ENCODE results near the gene UNC45B.

The UNC45B gene

DNA sequence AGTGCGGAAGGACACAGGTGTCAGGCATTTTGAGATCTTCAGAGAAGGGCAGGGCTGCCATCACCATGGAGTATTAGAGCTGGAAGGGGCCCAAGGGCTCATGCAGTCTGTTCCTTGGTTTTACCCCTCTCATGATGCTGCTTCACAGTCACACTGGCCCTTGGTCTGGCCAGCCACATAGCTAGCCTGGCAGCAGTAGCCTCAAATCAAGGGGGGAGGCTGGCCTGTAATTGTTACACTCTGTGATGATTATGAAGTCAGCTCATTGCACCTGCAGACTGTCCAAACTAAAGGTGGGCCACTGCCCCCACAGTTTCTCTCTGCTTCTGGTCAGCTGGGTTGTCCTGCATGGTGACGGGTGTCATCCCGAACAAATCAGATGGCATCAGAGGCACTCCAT, 26.3 kb upstream of the UNC45B start, which contains the start of gene FNDC8:
Gene FNDC8 (plus strand): TSS at position 301 of the 400 bp plus-strand sequence. CDS start 79 bp downstream, at position 380.
- DNase-seq = no peak
- H3K36me3 ChIP-seq (ENCODE audit: control insufficient read depth, insufficient read depth, low read length) = no peaks in the 10 kb centered on the region
- peaks cover 8% of the 10 kb centered on the region for H3K4me1 ChIP-seq (ENCODE audit: control insufficient read depth, insufficient read depth, low read length, poor library complexity, severe bottlenecking)
- H3K9me3 ChIP-seq (ENCODE audit: control insufficient read depth, low read length) = no peaks in the 10 kb centered on the region
- H3K4me3 ChIP-seq (ENCODE audit: insufficient read depth, low read depth, low read length, poor library complexity, severe bottlenecking) = no peak within 1 kb of the TSS
- H3K27ac ChIP-seq (ENCODE audit: insufficient read depth, low read length, poor library complexity, severe bottlenecking) = no peak within 1 kb of the TSS
- no peaks in the 10 kb centered on the region for H3K27me3 ChIP-seq (replicated peaks; ENCODE audit: control insufficient read depth, insufficient read depth, low read length, poor library complexity, severe bottlenecking)

GRCh38 chr17:35127751-35128514, 19.7 kb upstream of the UNC45B start:
- Histone ChIP-seq H3K27ac (ENCODE audit: insufficient read depth, low read length, poor library complexity, severe bottlenecking) (no peak overlapping the region), H3K9me3 (ENCODE audit: control insufficient read depth, low read length) (no peaks in the 10 kb centered on the region), H3K4me3 (ENCODE audit: insufficient read depth, low read depth, low read length, poor library complexity, severe bottlenecking) (no peak overlapping the region), H3K4me1 (ENCODE audit: control insufficient read depth, insufficient read depth, low read length, poor library complexity, severe bottlenecking) (no peaks in the 10 kb centered on the region), H3K27me3 (replicated peaks; ENCODE audit: control insufficient read depth, insufficient read depth, low read length, poor library complexity, severe bottlenecking) (no peaks in the 10 kb centered on the region), H3K36me3 (ENCODE audit: control insufficient read depth, insufficient read depth, low read length) (peaks cover 21% of the 10 kb centered on the region)
- no peak for DNase-seq

GRCh38 chr17:35129154-35129972, 18.3 kb upstream of the UNC45B start:
- Histone ChIP-seq H3K27ac (ENCODE audit: insufficient read depth, low read length, poor library complexity, severe bottlenecking) (no peak overlapping the region), H3K36me3 (ENCODE audit: control insufficient read depth, insufficient read depth, low read length) (peaks cover 35% of the 10 kb centered on the region), H3K4me1 (ENCODE audit: control insufficient read depth, insufficient read depth, low read length, poor library complexity, severe bottlenecking) (no peaks in the 10 kb centered on the region), H3K27me3 (replicated peaks; ENCODE audit: control insufficient read depth, insufficient read depth, low read length, poor library complexity, severe bottlenecking) (no peaks in the 10 kb centered on the region), H3K4me3 (ENCODE audit: insufficient read depth, low read depth, low read length, poor library complexity, severe bottlenecking) (no peak overlapping the region), H3K9me3 (ENCODE audit: control insufficient read depth, low read length) (no peaks in the 10 kb centered on the region)
- DNase-seq = no peak

- DNase-seq = no peak
- Histone ChIP-seq H3K4me3 (ENCODE audit: insufficient read depth, low read depth, low read length, poor library complexity, severe bottlenecking) (no peak overlapping the region), H3K27ac (ENCODE audit: insufficient read depth, low read length, poor library complexity, severe bottlenecking) (no peak overlapping the region), H3K27me3 (replicated peaks; ENCODE audit: control insufficient read depth, insufficient read depth, low read length, poor library complexity, severe bottlenecking) (no peaks in the 10 kb centered on the region), H3K36me3 (ENCODE audit: control insufficient read depth, insufficient read depth, low read length) (peaks cover 41% of the 10 kb centered on the region), H3K9me3 (ENCODE audit: control insufficient read depth, low read length) (no peaks in the 10 kb centered on the region), H3K4me1 (ENCODE audit: control insufficient read depth, insufficient read depth, low read length, poor library complexity, severe bottlenecking) (no peaks in the 10 kb centered on the region)
These were observed 17.7 kb upstream of the UNC45B start for GRCh38 chr17:35129973-35130351.

GRCh38 chr17:35130392-35130791, 17.2 kb upstream of the UNC45B start:
- no peak overlapping the region for H3K4me3 ChIP-seq (ENCODE audit: insufficient read depth, low read depth, low read length, poor library complexity, severe bottlenecking)
- no peak overlapping the region for H3K27ac ChIP-seq (ENCODE audit: insufficient read depth, low read length, poor library complexity, severe bottlenecking)
- no peaks in the 10 kb centered on the region for H3K27me3 ChIP-seq (replicated peaks; ENCODE audit: control insufficient read depth, insufficient read depth, low read length, poor library complexity, severe bottlenecking)
- no peak for DNase-seq
- H3K9me3 ChIP-seq (ENCODE audit: control insufficient read depth, low read length) = no peaks in the 10 kb centered on the region
- no peaks in the 10 kb centered on the region for H3K4me1 ChIP-seq (ENCODE audit: control insufficient read depth, insufficient read depth, low read length, poor library complexity, severe bottlenecking)
- peaks cover 46% of the 10 kb centered on the region for H3K36me3 ChIP-seq (ENCODE audit: control insufficient read depth, insufficient read depth, low read length)

- Histone ChIP-seq H3K36me3 (ENCODE audit: control insufficient read depth, insufficient read depth, low read length) (peaks cover 63% of the 10 kb centered on the region), H3K27ac (ENCODE audit: insufficient read depth, low read length, poor library complexity, severe bottlenecking) (no peak overlapping the region), H3K4me3 (ENCODE audit: insufficient read depth, low read depth, low read length, poor library complexity, severe bottlenecking) (no peak overlapping the region), H3K27me3 (replicated peaks; ENCODE audit: control insufficient read depth, insufficient read depth, low read length, poor library complexity, severe bottlenecking) (no peaks in the 10 kb centered on the region), H3K4me1 (ENCODE audit: control insufficient read depth, insufficient read depth, low read length, poor library complexity, severe bottlenecking) (no peaks in the 10 kb centered on the region), H3K9me3 (ENCODE audit: control insufficient read depth, low read length) (no peaks in the 10 kb centered on the region)
- no peak for DNase-seq
These were observed 15.5 kb upstream of the UNC45B start for GRCh38 chr17:35132099-35132498.

- H3K9me3 ChIP-seq (ENCODE audit: control insufficient read depth, low read length) = no peaks in the 10 kb centered on the region
- no peak for DNase-seq
- H3K27me3 ChIP-seq (replicated peaks; ENCODE audit: control insufficient read depth, insufficient read depth, low read length, poor library complexity, severe bottlenecking) = no peaks in the 10 kb centered on the region
- no peak overlapping the region for H3K4me3 ChIP-seq (ENCODE audit: insufficient read depth, low read depth, low read length, poor library complexity, severe bottlenecking)
- H3K36me3 ChIP-seq (ENCODE audit: control insufficient read depth, insufficient read depth, low read length) = peaks cover 71% of the 10 kb centered on the region
- no peaks in the 10 kb centered on the region for H3K4me1 ChIP-seq (ENCODE audit: control insufficient read depth, insufficient read depth, low read length, poor library complexity, severe bottlenecking)
- no peak overlapping the region for H3K27ac ChIP-seq (ENCODE audit: insufficient read depth, low read length, poor library complexity, severe bottlenecking)
These were observed 14.6 kb upstream of the UNC45B start for GRCh38 chr17:35132816-35133550.

DNA sequence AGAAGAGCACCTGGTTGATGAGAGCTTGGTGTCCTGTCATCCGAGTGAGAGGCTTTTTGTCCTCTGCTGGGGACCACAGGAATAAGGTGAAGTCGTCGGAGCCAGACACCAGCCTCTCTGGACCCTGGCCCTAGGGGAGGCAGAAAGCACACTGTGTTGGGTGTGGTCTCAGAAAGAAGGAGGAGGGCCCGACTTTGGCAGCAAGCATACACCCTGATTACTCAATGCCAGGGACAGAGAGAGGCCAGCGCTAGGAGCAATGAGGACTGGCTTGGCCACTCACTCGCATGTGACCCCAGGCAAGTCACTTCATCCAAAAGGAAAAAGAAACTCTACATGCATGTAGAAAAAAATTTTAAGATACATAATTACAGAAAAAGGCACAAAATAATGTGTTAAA, 12.3 kb upstream of the UNC45B start:
- Histone ChIP-seq H3K27ac (ENCODE audit: insufficient read depth, low read length, poor library complexity, severe bottlenecking) (no peak overlapping the region), H3K4me1 (ENCODE audit: control insufficient read depth, insufficient read depth, low read length, poor library complexity, severe bottlenecking) (no peaks in the 10 kb centered on the region), H3K36me3 (ENCODE audit: control insufficient read depth, insufficient read depth, low read length) (peaks cover 88% of the 10 kb centered on the region), H3K9me3 (ENCODE audit: control insufficient read depth, low read length) (no peaks in the 10 kb centered on the region), H3K4me3 (ENCODE audit: insufficient read depth, low read depth, low read length, poor library complexity, severe bottlenecking) (no peak overlapping the region), H3K27me3 (replicated peaks; ENCODE audit: control insufficient read depth, insufficient read depth, low read length, poor library complexity, severe bottlenecking) (no peaks in the 10 kb centered on the region)
- no peak for DNase-seq

- H3K36me3 ChIP-seq (ENCODE audit: control insufficient read depth, insufficient read depth, low read length) = peaks cover 67% of the 10 kb centered on the region
- no peak overlapping the region for H3K4me3 ChIP-seq (ENCODE audit: insufficient read depth, low read depth, low read length, poor library complexity, severe bottlenecking)
These were observed 9.4 kb upstream of the UNC45B start for GRCh38 chr17:35138218-35138617.

More at GRCh38 chr17:35138218-35138617, 9.4 kb upstream of the UNC45B start:
- no peaks in the 10 kb centered on the region for H3K27me3 ChIP-seq (replicated peaks; ENCODE audit: control insufficient read depth, insufficient read depth, low read length, poor library complexity, severe bottlenecking)
- H3K27ac ChIP-seq (ENCODE audit: insufficient read depth, low read length, poor library complexity, severe bottlenecking) = no peak overlapping the region
- no peaks in the 10 kb centered on the region for H3K9me3 ChIP-seq (ENCODE audit: control insufficient read depth, low read length)
- H3K4me1 ChIP-seq (ENCODE audit: control insufficient read depth, insufficient read depth, low read length, poor library complexity, severe bottlenecking) = peaks cover 9% of the 10 kb centered on the region
- no peak for DNase-seq
